Measurements from ENCODE around the gene DNASE1.

DNASE1 gene

GRCh38 chr16:3665508-3665907 is 11.0 kb downstream of the DNASE1 start:
- peak; percentile 5 for DNase-seq

DNA sequence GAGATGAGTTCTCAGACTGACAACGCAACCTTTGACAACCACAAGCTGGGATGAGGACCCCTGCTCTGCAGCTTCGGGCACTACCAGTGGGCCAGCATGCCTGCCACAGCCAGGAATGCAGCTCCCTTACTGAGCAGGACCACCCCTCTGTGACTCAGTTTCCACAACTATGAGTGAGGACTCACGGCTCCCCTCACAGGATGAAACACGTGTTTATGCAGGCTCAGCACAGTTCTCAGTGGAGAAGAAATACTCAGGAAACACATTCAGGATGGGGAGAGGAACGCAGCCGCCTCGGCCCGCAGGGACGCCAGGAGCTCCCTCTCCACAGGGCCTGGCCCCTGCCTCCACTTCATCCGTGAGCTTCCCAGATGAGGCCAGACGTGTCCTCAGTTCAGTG is 14.1 kb downstream of the DNASE1 start:
- no peak for DNase-seq

DNA sequence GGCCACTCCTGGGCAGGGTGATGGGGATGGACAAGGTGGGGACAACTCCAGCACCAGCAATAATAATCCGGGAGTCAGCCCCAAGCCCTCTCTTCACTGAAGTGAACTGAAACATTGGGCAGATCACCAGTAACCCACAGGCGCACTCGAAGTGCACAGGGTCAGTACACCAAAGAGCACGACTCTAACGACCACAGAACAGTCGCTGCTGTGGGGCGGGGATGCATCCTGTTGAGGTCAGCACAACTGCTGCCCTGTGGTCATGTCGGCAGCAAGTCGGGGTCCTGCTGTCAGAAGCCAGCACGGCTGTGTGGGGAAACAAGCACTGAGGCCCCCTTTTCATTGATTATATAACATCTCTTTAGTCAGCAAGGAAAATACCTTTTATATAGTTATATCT is 14.6 kb downstream of the DNASE1 start:
- no peak for DNase-seq

GRCh38 chr16:3670711-3671110 is 16.2 kb downstream of the DNASE1 start:
- no peak for DNase-seq

GRCh38 chr16:3671424-3671823 is 16.9 kb downstream of the DNASE1 start:
- DNase-seq = no peak

DNA sequence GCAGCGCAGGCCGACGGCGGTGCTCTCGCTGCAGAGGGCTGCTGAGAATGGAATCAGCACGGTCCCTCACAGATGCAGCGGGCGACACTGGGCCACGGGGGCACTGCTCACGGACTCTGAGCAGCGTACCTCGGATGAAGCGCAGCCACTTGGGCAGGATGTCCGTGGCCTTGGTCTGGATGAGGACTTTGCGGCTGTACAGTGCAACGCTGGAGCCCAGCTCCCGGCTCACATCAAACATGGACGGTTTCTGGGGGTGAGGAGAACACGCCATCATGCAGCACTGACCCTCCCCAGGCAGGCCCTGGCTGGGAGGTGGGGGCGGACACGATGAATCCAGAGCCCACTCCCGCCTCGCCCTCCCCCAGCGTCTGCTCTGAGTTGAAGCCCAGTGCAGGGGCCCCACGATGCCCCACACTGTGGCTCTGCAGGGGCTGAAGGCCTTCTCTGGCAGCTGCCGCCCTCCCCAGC is 18.1 kb downstream of the DNASE1 start:
- no peak for DNase-seq

- DNase-seq = no peak
Measured at GRCh38 chr16:3673201-3673600, 18.7 kb downstream of the DNASE1 start.

- DNase-seq = no peak
Measured at GRCh38 chr16:3673676-3674377, 19.3 kb downstream of the DNASE1 start.

- DNase-seq = no peak
Measured at GRCh38 chr16:3674513-3675295, 20.2 kb downstream of the DNASE1 start.

DNA sequence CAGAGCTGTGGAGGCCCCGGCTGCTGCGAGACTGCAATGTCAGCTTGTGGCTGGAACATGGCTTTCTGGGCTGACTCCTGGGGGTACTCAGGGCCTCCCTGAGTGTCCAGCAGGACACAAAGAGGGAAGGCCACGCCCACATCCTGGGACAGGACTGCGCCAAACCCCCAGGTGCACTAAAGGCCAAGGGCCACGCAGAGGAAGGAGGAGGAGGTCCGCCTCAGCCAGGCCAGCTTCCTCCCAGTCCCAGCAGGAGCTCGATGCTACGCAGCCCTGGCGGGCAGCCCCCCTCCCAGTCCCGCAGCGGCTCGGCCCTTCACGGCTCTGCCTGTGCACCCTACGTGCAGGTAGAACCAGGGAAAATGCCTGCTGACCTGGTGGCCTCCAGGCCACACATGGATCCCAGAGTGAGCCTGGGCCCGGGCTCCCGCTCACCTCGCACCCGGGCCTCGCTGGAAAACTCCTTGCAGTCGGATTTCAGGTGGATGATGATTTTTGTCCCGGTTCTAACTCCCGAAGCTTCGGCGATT is 21.2 kb downstream of the DNASE1 start:
- DNase-seq = no peak

- DNase-seq = no peak
Measured at GRCh38 chr16:3677994-3678393, 23.5 kb downstream of the DNASE1 start.

DNA sequence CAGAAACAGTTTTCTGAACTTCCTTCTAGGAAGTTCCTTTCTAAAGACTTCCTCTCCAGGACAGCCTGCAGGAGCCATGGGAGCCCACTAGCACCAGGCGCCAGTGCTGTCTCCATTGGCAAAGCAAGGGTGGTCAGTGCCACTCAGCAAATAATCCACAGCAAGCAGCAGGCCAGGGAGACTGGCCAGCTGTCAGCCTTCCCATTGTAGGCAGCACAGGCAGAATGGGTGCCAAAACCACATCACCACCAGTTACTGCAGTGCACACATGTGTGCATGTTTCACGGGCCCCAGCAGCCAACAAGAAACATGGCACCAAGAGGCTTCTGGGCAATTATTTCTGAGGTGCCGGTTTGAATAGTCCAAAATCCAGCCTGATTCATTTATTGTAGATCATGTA is 26.7 kb downstream of the DNASE1 start:
- no peak for DNase-seq

GRCh38 chr16:3687021-3687420 is 32.5 kb downstream of the DNASE1 start:
- DNase-seq = no peak

DNA sequence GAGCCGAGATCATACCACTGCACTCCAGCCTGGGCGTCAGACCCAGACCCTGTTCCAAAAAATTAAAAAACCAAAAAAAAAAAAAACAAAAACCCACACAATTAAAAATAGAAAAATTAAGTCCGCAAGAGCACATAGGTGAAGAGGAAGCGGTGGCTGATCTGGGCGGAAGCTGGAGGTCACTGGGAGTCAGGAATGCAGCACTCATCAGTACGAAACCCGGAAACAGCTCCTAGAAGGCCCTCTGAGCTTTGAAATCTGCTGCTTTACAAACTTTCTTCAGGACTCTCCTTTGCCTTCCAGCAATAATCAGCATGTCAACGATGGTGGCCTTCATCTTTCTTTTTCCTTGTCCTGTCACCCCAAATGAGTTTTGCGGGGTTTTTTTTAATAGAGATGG is 33.3 kb downstream of the DNASE1 start:
- DNase-seq = no peak

GRCh38 chr16:3689731-3690130 is 35.2 kb downstream of the DNASE1 start:
- DNase-seq = no peak

- peak; percentile 71 for DNase-seq
Measured at GRCh38 chr16:3690470-3690928, 36.0 kb downstream of the DNASE1 start.

DNA sequence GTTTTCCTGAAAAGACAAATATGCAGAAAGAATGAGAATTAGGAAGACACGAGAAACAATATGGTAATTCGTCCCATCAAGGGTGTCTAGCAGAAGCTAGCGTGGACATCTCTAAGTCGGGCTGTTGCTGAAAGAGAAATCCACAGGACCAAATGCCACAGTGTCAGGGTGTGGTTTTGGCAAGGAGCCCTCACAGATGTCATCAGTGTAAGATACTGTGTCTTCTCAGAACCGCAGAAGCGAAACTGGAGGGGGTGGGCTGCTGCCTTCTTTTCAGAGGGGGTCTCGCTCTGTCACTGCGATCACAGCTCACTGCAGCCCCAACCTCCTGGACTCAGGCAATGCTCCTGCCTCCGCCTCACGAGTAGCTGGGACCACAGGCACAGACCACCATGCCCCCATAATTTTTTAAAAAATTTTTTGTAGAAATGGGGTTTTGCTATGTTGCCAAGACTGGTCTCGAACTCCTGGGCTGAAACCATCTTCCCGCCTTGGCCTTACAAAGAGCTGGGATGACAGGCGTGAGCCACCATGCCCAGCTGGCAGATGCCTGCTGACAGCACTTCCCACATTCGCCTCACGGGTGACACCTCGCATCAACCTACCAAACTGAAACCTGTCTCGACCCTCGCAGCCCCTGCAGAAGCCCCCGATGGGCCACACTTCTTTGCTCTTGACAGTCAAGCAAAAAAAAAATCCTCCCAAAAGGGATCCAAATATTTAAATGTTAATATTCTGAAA is 36.7 kb downstream of the DNASE1 start:
- no peak for DNase-seq

GRCh38 chr16:3691761-3692160 is 37.3 kb downstream of the DNASE1 start:
- DNase-seq = no peak

GRCh38 chr16:3694051-3694450 is 39.6 kb downstream of the DNASE1 start:
- no peak for DNase-seq

DNA sequence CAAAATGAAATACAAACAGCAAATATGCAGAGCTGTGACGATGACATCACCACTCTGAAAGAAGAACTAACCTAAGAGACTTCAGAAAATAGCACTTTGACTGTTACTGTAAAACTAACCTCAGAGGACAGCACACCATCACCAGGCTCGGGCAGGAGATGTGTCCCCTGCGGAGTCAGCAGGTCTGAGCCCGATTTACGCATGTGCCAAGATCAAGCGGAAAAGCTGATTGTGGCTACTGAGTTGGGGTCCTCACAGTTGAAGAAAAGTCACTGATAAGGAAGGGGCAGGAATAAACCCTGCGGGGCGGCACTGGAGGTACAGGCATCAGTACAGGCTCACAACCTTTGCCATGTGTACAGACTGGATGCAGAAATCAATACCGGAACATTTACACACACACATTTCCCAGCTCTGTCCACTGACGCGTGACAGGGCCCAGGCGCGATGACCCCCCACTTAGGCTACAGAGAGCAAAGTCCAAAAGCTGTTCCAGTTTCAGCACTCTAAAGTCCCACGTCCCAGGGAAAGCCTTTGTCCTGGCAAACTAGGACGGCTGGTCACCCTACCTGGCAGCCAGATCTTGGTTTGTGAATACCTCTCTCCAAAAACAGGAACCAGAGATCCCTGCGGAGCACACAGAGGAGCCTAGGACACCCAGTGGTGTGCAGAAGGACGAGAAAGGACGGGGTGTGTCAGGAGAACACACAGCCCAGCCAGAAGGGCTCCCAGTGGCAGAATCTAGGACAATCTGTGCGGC is 41.3 kb downstream of the DNASE1 start:
- DNase-seq = no peak

DNA sequence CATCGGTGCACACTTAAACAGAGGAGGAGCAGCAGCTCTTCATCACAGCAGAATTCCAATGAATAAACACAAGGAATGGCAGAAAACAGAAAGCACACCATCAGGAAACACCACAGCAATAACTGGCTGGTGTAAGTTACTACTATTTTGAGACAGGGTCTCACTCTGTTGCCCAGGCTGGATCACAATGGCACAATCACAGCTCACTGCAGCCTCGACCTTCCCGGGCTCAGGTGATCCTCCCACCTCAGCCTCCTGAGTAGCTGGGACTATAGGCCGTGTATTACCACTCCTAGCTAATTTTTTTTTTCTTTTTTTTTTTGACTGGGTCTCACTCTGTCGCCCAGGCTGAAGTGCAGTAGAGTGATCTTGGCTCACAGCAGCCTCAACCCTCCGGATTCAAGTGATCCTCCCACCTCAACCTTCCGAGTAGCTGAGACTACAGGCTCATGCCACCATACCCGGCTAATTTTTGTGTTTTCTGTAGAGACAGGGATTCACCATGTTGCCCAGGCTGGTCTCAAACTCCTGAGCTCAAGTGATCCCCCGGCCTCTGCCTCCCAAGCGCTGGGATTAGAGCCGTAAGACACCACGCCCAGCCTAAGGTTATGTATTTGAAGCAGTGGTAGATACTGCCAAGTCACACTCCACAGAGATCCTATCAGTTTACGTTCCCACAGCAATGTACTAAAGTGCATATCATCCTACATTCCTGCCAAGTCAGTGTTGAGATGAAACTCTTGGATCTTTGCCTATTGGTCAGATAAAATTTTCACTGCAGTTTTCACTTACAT is 42.1 kb downstream of the DNASE1 start:
- no peak for DNase-seq

- no peak for DNase-seq
Measured at GRCh38 chr16:3698941-3699340, 44.5 kb downstream of the DNASE1 start.
